Activated CD8-positive, alpha-beta memory T cell treated with anti-CD3 and anti-CD28 coated beads for 36 hours (primary cell): Measurements from ENCODE around the gene CST7. TPM values are rescaled to one million over a fixed set of nuclear protein-coding genes. Genes with fewer than 3 reads are reported as not detected.

Source experiments
- CTCF ChIA-PET: fragments of 350-600 bp; sonication (Branson Sonifier 250); formaldehyde crosslinking; loops from one replicate; lab custom pipeline; 2021; ENCODE audit warnings: antibody characterized with exemption; lab: Charles Lee
- POLR2A ChIA-PET: fragments of 350-600 bp; sonication (Branson Sonifier 250); formaldehyde crosslinking; loops from one replicate; lab custom pipeline; 2021; ENCODE audit warnings: antibody characterized with exemption; lab: Charles Lee
- total RNA-seq, 2 experiments: library from RNA; stranded (reverse); gene quantifications; one replicate each; pipeline ENCODE4 v1.2.3, GENCODE V29; 2021

CST7 gene
- total RNA-seq, 2 experiments from 2014 or later = 163 to 170 TPM

DNA sequence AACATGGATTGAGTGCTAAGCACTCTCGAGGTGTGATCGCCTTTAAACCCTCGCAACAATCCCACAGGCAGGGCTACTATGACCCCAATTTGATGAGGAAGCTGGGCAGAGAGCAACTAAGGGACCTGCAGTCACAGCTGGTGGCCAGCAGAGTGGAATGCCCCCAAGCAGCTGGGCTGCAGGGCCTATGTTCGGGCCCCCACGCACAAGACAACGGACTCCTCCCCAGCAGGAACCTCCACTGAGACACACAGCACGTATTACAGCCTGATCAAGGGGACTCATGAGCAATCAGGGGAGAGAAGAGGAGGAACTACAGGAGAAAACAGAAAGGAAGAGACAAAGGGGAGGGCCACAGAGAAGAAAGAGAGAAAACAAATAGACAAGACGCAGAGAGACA is 21.7 kb downstream of the CST7 start:
- POLR2A ChIA-PET = no interaction called here
- CTCF ChIA-PET = no interaction called here

DNA sequence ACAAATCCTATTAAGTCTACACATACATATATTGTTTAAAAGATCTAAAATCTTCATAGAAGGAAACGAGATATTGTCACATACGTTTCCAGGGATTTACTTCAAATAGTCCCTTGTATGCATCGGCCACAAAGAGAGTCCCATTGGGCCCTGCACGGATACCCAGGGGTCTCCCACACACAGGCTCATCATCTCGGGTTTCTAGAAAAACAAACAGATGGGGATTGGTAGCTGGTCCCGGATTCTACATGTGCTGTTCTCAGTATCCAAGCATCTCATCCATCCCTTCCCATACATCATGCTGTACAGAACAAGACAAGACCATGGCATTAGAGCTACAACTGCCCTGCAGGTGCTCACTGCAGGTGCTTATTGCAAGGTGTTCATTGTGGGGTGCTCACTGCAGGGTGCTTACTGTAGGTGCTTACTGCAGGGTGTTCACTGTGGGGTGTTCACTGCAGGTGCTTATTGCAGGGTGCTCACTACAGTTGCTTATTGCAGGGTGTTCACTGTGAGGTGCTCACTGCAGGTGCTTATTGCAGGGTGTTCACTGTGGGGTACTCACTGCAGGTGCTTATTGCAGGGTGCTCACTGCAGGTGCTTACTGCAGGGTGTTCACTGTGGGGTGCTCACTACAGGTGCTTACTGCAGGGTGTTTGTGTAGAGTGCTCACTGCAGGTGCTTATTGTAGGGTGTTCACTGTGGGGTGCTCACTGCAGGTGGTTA is 22.5 kb downstream of the CST7 start:
- POLR2A ChIA-PET = no interaction called here
- CTCF ChIA-PET = no interaction called here

- POLR2A ChIA-PET = no interaction called here
- CTCF ChIA-PET = no interaction called here
Measured at GRCh38 chr20:24972341-24972740, 23.3 kb downstream of the CST7 start.

DNA sequence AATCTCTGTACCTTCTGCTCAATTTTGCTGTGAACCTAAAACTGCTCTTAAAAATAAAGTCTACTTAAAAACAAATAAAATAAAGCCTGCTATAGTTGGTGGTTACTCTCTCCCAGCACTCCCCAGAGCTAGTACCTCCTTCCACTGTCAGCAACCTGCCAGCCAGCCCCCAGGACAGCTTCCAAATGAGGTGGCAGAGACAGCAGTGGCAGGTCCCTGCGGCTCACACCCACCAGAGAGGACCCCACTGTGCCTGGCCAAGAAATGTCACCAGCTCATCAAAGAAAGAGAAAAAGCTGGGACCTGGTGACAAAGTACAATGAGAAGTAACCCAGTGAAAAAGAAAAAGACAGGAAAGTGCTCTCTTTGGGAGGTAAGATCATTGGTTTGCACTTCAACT is 28.3 kb downstream of the CST7 start:
- ChIA-PET CTCF (no interaction called here), POLR2A (no interaction called here)

- CTCF ChIA-PET = no interaction called here
- POLR2A ChIA-PET = no interaction called here
Measured at GRCh38 chr20:24977797-24978196, 28.7 kb downstream of the CST7 start.

GRCh38 chr20:24978513-24978912 is 29.4 kb downstream of the CST7 start:
- ChIA-PET CTCF (no interaction called here), POLR2A (no interaction called here)

GRCh38 chr20:24979036-24979960 is 30.2 kb downstream of the CST7 start:
- CTCF ChIA-PET = no interaction called here
- POLR2A ChIA-PET = no interaction called here

GRCh38 chr20:24980291-24981053 is 31.4 kb downstream of the CST7 start:
- POLR2A ChIA-PET = no interaction called here
- CTCF ChIA-PET = no interaction called here

GRCh38 chr20:24981282-24981681 is 32.2 kb downstream of the CST7 start:
- ChIA-PET CTCF (no interaction called here), POLR2A (no interaction called here)

GRCh38 chr20:24981790-24982189 is 32.7 kb downstream of the CST7 start:
- POLR2A ChIA-PET = no interaction called here
- CTCF ChIA-PET = no interaction called here

DNA sequence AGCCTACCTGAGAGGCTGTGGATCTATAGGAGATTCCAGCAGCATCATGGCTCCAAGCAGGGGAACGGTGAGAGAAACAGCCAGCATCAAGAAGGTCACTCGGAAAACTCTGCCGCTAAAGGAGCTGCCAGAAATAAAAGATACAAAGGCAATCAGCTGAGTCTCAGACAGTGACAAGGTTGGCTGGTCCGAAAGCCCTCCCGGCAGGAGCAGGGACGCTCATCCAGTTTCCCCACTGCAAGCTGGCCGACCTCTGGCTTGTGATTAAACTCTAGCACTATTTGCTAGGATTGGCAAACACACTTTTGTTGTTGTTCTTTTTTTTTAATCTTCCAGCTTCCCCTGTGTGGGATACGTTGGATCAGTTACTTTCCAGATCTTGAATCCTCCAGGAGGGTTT is 34.8 kb downstream of the CST7 start:
- POLR2A ChIA-PET = no interaction called here
- CTCF ChIA-PET = interaction anchor here (1.4 kb wide), 1 partner anchor 29 kb away, joined by 3 read pairs; no protein-coding TSS in a partner anchor

GRCh38 chr20:24984961-24985640 is 36.0 kb downstream of the CST7 start:
- ChIA-PET POLR2A (no interaction called here), CTCF (interaction anchor here (1.2 kb wide), 1 partner anchor 30 kb away, joined by 3 read pairs; no protein-coding TSS in a partner anchor)

DNA sequence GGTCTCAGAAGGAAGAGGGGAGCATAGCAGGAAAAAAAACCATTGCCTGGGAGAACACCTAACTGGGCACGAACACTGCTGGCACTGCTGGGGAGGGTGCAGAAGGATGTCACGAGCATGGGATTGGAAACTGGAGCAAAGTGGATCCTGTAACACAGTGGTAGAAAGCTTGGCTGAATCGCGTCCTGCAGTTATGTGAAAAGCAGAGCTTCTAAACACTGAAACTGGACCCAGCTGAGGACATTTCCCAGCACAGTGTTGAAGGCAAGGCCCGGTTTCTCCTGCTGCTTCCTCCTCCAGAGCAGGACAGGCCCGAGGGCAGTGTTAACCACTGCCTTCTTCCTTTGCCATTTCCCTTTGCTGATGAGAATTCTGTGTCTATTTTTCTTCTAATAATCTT is 36.7 kb downstream of the CST7 start:
- ChIA-PET CTCF (interaction anchor here (1.2 kb wide), 1 partner anchor 31 kb away, joined by 3 read pairs; no protein-coding TSS in a partner anchor), POLR2A (no interaction called here)

DNA sequence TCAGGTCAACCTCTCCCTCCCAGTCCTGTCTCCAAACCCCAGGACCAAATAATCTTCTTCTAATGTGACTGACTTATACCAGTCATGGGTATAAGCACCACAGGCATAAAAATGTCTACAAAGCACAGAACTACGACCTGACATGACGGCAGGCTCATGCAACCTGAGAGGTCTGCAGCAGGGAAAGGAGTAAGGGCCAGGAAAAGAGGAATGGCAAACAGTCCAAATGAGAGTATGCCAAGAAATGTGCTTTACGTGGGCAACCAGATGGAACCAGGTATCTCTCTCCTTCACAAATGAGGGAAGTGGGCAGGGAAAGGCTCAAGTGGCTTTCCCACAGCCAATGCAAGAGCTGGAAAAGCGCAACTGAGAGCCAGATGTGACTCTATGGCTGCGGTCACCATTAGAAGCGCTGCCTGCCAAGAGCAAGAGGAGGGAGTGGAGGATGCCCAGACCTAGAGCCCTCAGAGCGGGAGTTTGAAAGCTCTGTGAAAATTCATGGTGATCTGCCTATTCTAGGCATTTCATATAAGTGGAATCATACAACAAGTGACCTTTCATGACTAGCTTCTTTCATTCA is 37.5 kb downstream of the CST7 start:
- CTCF ChIA-PET = no interaction called here
- POLR2A ChIA-PET = no interaction called here

GRCh38 chr20:24987244-24987643 is 38.2 kb downstream of the CST7 start:
- CTCF ChIA-PET = no interaction called here
- POLR2A ChIA-PET = interaction anchor here (1.8 kb wide), 1 partner anchor 37 kb away, joined by 9 read pairs; the partner anchor contains the start of gene CST7

DNA sequence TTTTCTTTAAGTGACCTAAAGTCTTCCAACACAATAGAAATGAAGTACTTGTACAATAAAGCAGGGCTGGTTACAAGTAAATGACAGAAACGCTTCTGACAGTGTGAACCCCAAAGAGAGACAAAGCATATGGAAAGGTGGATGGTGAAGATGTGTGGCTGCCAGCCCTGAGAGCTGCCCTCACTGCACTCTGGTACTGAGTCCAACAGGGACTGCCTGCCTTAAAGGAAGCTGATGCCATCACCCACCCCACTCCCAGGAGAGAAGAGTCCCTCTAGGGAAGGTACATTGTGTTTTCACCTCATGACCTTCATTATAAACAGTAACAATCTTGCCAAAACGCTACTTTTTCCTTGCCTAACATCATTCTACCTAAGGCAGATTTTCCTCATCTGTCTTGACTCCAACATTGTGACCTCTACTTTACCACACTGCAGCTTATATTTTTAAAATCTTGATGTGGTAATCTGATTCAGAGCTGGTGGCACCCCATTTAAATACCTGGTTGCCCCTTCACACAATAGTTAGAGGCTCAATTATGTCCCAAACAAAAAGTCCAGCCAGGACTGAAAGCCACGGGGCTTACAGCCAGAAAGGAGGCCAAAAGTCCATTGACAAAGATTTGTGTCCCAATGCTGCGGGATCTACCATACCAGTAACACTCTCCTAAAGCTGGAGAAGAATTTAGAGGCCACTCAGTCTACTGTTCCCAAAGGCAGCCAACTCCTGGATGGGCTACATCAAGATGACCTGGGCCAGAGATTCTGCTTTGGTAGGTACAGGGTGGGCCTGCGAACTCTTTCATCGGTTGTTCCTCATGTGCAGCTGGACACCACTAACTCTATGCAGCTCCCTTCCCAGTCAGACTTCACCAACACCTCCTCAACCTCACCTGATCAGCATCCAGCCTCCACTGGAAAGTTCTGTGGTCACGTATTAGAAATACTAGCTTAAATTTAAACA is 39.1 kb downstream of the CST7 start:
- POLR2A ChIA-PET = interaction anchor here (1.4 to 1.8 kb wide), 2 partner anchors 28 to 38 kb away, joined by 5 to 9 read pairs; partner anchors contain the start of gene CST7

DNA sequence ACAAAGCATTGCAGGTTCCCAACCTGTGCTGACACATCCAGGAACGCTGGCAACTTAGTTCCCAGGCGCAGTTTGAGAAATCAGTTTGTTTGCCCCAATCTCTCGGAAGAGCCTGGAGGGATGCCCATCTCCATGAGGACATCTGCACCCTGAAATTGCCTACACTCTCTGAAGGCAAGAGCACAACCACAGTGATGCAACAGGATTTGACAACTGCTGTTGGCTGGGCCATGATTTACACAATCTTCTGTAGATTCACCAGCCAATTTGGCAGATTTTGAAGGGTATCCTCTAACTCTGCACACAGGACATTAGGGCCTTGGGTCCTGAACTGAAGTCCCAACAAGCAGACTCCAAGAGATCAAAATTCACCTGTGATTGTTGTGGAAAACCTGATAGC is 40.1 kb downstream of the CST7 start:
- CTCF ChIA-PET = no interaction called here
- POLR2A ChIA-PET = interaction anchor here (1.4 to 1.8 kb wide), 2 partner anchors 29 to 39 kb away, joined by 5 to 9 read pairs; partner anchors contain the start of gene CST7

More for the DNA sequence above, 39.1 kb downstream of the CST7 start:
- CTCF ChIA-PET = interaction anchor here (0.5 kb wide), 1 partner anchor 370 kb away, joined by 4 read pairs; no protein-coding TSS in a partner anchor
